Measurements from ENCODE around the gene FXR1.

DNA sequence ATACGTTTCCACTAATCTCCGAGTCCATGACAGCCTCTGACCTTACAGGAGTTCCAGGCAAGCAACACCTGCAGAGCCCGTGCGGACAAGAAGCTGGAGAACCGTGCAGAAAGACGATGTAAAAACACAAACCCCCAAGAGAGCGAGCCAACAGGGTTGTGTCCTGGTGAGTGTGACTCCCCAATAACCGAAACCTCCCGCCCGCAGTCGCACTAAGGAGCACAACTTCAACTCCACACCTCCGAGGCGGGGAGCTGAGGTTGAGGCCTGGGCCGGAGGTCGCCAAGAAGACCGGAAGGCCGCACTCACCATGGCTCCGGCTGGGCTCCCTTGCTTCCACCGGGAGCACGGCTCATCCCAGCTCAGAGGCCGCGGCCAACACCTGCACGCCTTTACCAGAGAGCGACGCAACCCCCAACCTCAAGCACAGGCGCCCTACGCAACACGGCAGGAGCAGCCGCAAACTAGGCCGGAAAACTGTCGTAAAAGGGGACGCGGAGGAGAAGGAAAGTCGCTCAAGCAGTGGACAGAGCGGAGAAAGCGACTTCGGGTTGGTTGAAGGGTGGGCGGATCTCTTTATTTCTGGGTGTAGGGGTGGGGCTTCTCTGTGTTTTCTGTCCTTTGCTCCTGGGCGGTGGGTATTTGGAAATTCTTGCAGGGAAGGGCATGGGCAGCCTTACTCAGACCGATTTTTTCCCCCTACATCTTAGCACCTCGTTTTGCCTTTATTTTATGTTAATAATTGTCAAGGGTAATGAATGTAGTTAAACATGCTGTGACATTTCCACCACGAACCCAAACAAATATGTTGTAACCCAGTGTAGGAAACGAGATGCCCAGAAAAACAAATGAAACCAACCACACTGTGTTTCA is 77.1 kb downstream of the FXR1 start, which contains the start of gene DNAJC19:
- TF ChIP-seq, protein P1, sequence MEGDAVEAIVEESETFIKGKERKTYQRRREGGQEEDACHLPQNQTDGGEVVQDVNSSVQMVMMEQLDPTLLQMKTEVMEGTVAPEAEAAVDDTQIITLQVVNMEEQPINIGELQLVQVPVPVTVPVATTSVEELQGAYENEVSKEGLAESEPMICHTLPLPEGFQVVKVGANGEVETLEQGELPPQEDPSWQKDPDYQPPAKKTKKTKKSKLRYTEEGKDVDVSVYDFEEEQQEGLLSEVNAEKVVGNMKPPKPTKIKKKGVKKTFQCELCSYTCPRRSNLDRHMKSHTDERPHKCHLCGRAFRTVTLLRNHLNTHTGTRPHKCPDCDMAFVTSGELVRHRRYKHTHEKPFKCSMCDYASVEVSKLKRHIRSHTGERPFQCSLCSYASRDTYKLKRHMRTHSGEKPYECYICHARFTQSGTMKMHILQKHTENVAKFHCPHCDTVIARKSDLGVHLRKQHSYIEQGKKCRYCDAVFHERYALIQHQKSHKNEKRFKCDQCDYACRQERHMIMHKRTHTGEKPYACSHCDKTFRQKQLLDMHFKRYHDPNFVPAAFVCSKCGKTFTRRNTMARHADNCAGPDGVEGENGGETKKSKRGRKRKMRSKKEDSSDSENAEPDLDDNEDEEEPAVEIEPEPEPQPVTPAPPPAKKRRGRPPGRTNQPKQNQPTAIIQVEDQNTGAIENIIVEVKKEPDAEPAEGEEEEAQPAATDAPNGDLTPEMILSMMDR (IDR thresholded peaks at IDR 0.05) = no peak
- TF ChIP-seq NR1H2 (CRISPR knock-in tag; IDR thresholded peaks at IDR 0.05) = no peak
- TF ChIP-seq ZMAT4 (CRISPR knock-in tag; IDR thresholded peaks at IDR 0.05) = no peak
- no peak for TF ChIP-seq ZNF423 (CRISPR knock-in tag; IDR thresholded peaks at IDR 0.05)
- TF ChIP-seq, protein P2, sequence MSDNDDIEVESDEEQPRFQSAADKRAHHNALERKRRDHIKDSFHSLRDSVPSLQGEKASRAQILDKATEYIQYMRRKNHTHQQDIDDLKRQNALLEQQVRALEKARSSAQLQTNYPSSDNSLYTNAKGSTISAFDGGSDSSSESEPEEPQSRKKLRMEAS (CRISPR knock-in tag; IDR thresholded peaks at IDR 0.05) = peak; percentile 88
- TF ChIP-seq CBFB (CRISPR knock-in tag; IDR thresholded peaks at IDR 0.05; ENCODE audit: low read depth) = no peak
